Measurements from ENCODE around the gene NAA80. TPM values are rescaled to one million over a fixed set of nuclear protein-coding genes. Genes with fewer than 3 reads are reported as not detected.

NAA80 gene
- total and polyA plus RNA-seq, 2 of the 8 experiments (the other 6 are each of a cell fraction or from before 2014, with no cell fraction given) = 11.3 to 16.7 TPM

DNA sequence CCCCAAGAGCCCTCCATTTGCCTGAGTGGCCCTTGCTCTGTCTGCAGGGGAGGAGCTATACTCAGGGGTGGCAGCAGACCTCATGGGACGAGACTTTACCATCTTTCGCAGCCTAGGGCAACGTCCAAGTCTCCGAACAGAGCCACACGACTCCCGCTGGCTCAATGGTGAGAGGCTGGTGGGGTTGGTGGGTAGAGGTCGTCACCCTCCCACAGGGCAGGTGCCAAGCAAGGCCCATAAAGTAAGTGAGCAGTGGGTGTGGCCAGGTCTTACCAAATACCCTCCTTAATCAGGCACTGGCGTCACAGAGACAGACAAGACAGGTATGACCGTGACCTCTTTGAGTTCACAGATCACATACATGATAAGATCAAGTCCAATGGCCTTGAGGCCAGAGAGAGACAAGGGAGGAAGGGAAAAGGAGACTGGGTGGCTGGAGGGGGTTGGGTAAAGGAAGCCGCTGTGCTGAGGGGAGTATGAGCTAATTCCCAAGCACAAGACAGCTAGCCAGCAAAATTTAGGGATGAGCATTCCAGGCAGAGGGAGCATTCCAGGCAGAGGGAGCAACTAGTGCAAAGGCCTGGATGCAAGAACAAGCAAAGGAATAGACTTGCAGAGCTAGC lies 27.8 kb downstream of the NAA80 start:
- Histone ChIP-seq H3K56ac (replicated peaks; ENCODE audit: insufficient read length, low read depth, low read length) (no peak overlapping the region), H2AFZ (ENCODE audit: low read length) (no peak overlapping the region), H4K5ac (ENCODE audit: insufficient read length, low read depth, low read length) (no peak overlapping the region), H3K4ac (replicated peaks; ENCODE audit: insufficient read length, low read depth, low read length) (no peak overlapping the region), H3K79me2 (ENCODE audit: control insufficient read depth in 1 of 2, insufficient read depth in 2 of 2, low read length in 2 of 2) (no peaks in the 10 kb centered on the region), H3K18ac (ENCODE audit: extremely low read depth, low read length) (no peak overlapping the region), H4K91ac (replicated peaks; ENCODE audit: insufficient read length, low read length) (no peak overlapping the region), H3K27ac (ENCODE audit: low read depth, low read length) (no peak overlapping the region), H2BK12ac (ENCODE audit: low read depth, low read length) (peak overlapping the region; percentile 53), H2BK120ac (replicated peaks; ENCODE audit: low read depth, low read length) (no peak overlapping the region), H2BK5ac (ENCODE audit: low read depth, low read length) (no peak overlapping the region), H3K4me3 (ENCODE audit: extremely low read depth in 1 of 4, insufficient read depth in 2 of 4, low read depth in 3 of 4, low read length in 4 of 4) (no peak overlapping the region), H3K4me2 (ENCODE audit: insufficient read depth in 1 of 2, low read depth in 2 of 2, low read length in 2 of 2) (no peak overlapping the region), H3K9me3 (ENCODE audit: insufficient read depth in 2 of 2, low read depth in 1 of 2, low read length in 1 of 2) (no peaks in the 10 kb centered on the region; a peak in 1 of 4 replicates), H3K79me1 (ENCODE audit: low read depth, low read length) (no peaks in the 10 kb centered on the region), H3K4me1 (replicated peaks in 1 of 4; ENCODE audit: control insufficient read depth in 3 of 4, insufficient read depth in 4 of 4, low read length in 3 of 4) (peaks cover 0 to 34% (median 30%) of the 10 kb centered on the region in 4 experiments; a peak in 6 of 7 replicates), H2AK5ac (ENCODE audit: low read depth, low read length) (no peak overlapping the region; the same call in 1 of the 2 replicates), H4K8ac (ENCODE audit: extremely low read depth, insufficient read depth, low read length) (no peak overlapping the region; the same call in 1 of the 2 replicates), H4K20me1 (replicated peaks in 1 of 2; ENCODE audit: control insufficient read depth in 1 of 2, insufficient read depth in 2 of 2, low read length in 2 of 2) (peaks cover 0 to 1% of the 10 kb centered on the region in 2 experiments), H3K23ac (ENCODE audit: insufficient read length) (no peak overlapping the region), H3K9ac (replicated peaks in 1 of 4; ENCODE audit: extremely low read depth in 1 of 4, low read depth in 3 of 4, low read length in 3 of 4) (no peak overlapping the region), H3K23me2 (ENCODE audit: low read depth, low read length) (peaks cover 4% of the 10 kb centered on the region; the same call in 1 of the 2 replicates), H2BK15ac (ENCODE audit: low read length) (peak overlapping the region; percentile 99; the same call in 1 of the 2 replicates), H3K36me3 (ENCODE audit: control insufficient read depth in 2 of 4, insufficient read depth in 4 of 4, low read length in 3 of 4) (no peaks in the 10 kb centered on the region), H3K14ac (ENCODE audit: insufficient read length) (no peak overlapping the region), H3K27me3 (replicated peaks in 1 of 4; ENCODE audit: control insufficient read depth in 3 of 4, extremely low read depth in 1 of 4, insufficient read depth in 3 of 4, low read length in 3 of 4) (peaks cover 25 to 39% (median 34%) of the 10 kb centered on the region in 4 experiments), H2BK20ac (ENCODE audit: low read length) (0 out of 2 replicates have a peak overlapping the region, but pooled peaks have one; percentile 21)
- WGBS, 2 experiments (ENCODE audit: extremely low coverage in 1 of 2, insufficient coverage in 1 of 2, insufficient read length in 1 of 2, insufficient replicate concordance in 2 of 2, low coverage in 1 of 2, low lambda C conversion rate in 2 of 2, missing lambda C conversion rate in 1 of 2) = 89% methylated on average over 10 of the region's 10 CpGs; no CpG with 5 or more reads in 1 of the 2 experiments
- TF ChIP-seq, protein P1, sequence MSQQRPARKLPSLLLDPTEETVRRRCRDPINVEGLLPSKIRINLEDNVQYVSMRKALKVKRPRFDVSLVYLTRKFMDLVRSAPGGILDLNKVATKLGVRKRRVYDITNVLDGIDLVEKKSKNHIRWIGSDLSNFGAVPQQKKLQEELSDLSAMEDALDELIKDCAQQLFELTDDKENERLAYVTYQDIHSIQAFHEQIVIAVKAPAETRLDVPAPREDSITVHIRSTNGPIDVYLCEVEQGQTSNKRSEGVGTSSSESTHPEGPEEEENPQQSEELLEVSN (IDR thresholded peaks at IDR 0.05) = no peak
- no peak for TF ChIP-seq BCL11A (IDR thresholded peaks at IDR 0.05; ENCODE audit: low read depth in 2 of 2, low read length in 2 of 2)
- TF ChIP-seq JUN (IDR thresholded peaks at IDR 0.05; ENCODE audit: low read depth, low read length) = no peak
- no peak for TF ChIP-seq CHD2 (IDR thresholded peaks at IDR 0.05; ENCODE audit: low read length)
- TF ChIP-seq SIN3A (conservative IDR thresholded peaks at IDR 0.05 in 1 of 2, IDR thresholded peaks at IDR 0.05 in 1 of 2; ENCODE audit: low read depth in 1 of 2, low read length in 2 of 2) = no peak
- TF ChIP-seq BRCA1 (IDR thresholded peaks at IDR 0.05; ENCODE audit: low read depth, low read length) = no peak
- no peak for TF ChIP-seq MAFK (IDR thresholded peaks at IDR 0.05; ENCODE audit: low read depth, low read length)
- TF ChIP-seq TEAD4 (IDR thresholded peaks at IDR 0.05; ENCODE audit: low read depth, low read length) = no peak
- TF ChIP-seq BACH1 (IDR thresholded peaks at IDR 0.05; ENCODE audit: low read length) = no peak
- TF ChIP-seq SP4 (IDR thresholded peaks at IDR 0.05; ENCODE audit: low read length) = no peak
- TF ChIP-seq CTBP2 (IDR thresholded peaks at IDR 0.05; ENCODE audit: borderline replicate concordance, insufficient read depth, insufficient read length, low read length) = no peak
- TF ChIP-seq SAP30 (IDR thresholded peaks at IDR 0.05; ENCODE audit: insufficient read depth, insufficient replicate concordance, low read length) = no peak
- ChIA-PET CTCF (ENCODE audit: partially characterized antibody) (interaction anchor here (0.6 to 53.5 kb wide), 11 partner anchors 8 to 87 kb away, joined by 3 to 2149 read pairs (median 6); partner anchors contain the start of genes GNAI2, GNAT1 and SLC38A3), POLR2A (ENCODE audit: partially characterized antibody) (interaction anchor here (0.6 to 4.4 kb wide), 6 partner anchors 11 to 353 kb away, joined by 3 to 35 read pairs (median 6); partner anchors contain the start of gene IFRD2)
- FAIRE-seq = no peak
- DNase-seq (ENCODE audit: low read depth in 1 of 2, low spot score in 2 of 2) = no peak

Data from H1 (cell line).